SK-N-SH treated with all-trans-retinoic acid at 6 μM for 48 hours (cell line): ENCODE measurements around the gene COL11A1.

ENCODE experiments used
- ATAC-seq: fragments of 200-7000 bp; cut with Tn5 transposase; 3 replicates; pipeline ENCODE4 v1.9.1; 2020; ENCODE audit warnings: mild to moderate bottlenecking, moderate library complexity
- BACH2 ChIP-seq: fragments of 250-450 bp; sonication (Bioruptor Pico); IDR thresholded peaks from 2 replicates; pipeline ENCODE4 v1.9.0; 2021; ENCODE audit warnings: mild to moderate bottlenecking, borderline replicate concordance
- CSDC2 ChIP-seq: fragments of 250-450 bp; sonication (Bioruptor Pico); IDR thresholded peaks from 2 replicates; pipeline ENCODE4 v1.5.0; 2020; ENCODE audit warnings: mild to moderate bottlenecking, moderate library complexity
- CSRNP3 ChIP-seq: fragments of 250-450 bp; sonication (Bioruptor Pico); IDR thresholded peaks from 2 replicates; pipeline ENCODE4 v1.5.1; 2021; ENCODE audit warnings: mild to moderate bottlenecking, moderate library complexity
- ESRRG ChIP-seq: fragments of 250-450 bp; sonication (Bioruptor Pico); IDR thresholded peaks from 2 replicates; pipeline ENCODE4 v1.6.1; 2021; ENCODE audit warnings: mild to moderate bottlenecking
- PPARA ChIP-seq: fragments of 250-450 bp; sonication (Bioruptor Pico); IDR thresholded peaks from 2 replicates; pipeline ENCODE4 v1.5.0; 2020; ENCODE audit warnings: mild to moderate bottlenecking, borderline replicate concordance
- RARB ChIP-seq: fragments of 250-450 bp; sonication (Bioruptor Pico); IDR thresholded peaks from 2 replicates; pipeline ENCODE4 v1.8.0; 2021; ENCODE audit warnings: mild to moderate bottlenecking, moderate library complexity
- SNAI2 ChIP-seq: fragments of 250-450 bp; sonication (Bioruptor Pico); IDR thresholded peaks from 2 replicates; pipeline ENCODE4 v1.5.0; 2020; ENCODE audit warnings: mild to moderate bottlenecking, moderate library complexity
- TCF4 ChIP-seq: fragments of 250-450 bp; sonication (Bioruptor Pico); IDR thresholded peaks from 2 replicates; pipeline ENCODE4 v1.8.0; 2021; ENCODE audit warnings: mild to moderate bottlenecking, moderate library complexity, borderline replicate concordance
- TOX ChIP-seq: fragments of 250-450 bp; sonication (Bioruptor Pico); IDR thresholded peaks from 2 replicates; pipeline ENCODE4 v1.8.0; 2021; ENCODE audit warnings: mild to moderate bottlenecking, moderate library complexity, borderline replicate concordance
- TSHZ2 ChIP-seq: fragments of 250-450 bp; sonication (Bioruptor Pico); IDR thresholded peaks from 2 replicates; pipeline ENCODE4 v1.5.0; 2020; ENCODE audit warnings: mild to moderate bottlenecking, moderate library complexity
- ZC3H10 ChIP-seq: fragments of 250-450 bp; sonication (Bioruptor Pico); IDR thresholded peaks from 2 replicates; pipeline ENCODE4 v1.5.1; 2021; ENCODE audit warnings: mild to moderate bottlenecking, moderate library complexity
- ZFP3 ChIP-seq: fragments of 250-450 bp; sonication (Bioruptor Pico); IDR thresholded peaks from 2 replicates; pipeline ENCODE4 v1.5.0; 2020; ENCODE audit warnings: mild to moderate bottlenecking, moderate library complexity
- ZFP30 ChIP-seq: fragments of 450-650 bp; formaldehyde crosslinking; IDR thresholded peaks from 2 replicates; pipeline ENCODE4 v1.5.0; 2022; ENCODE audit warnings: mild to moderate bottlenecking, moderate library complexity
- ZNF565 ChIP-seq: fragments of 450-650 bp; formaldehyde crosslinking; conservative IDR thresholded peaks from 2 replicates; pipeline ENCODE4 v1.5.0; 2020; ENCODE audit warnings: low read depth, mild to moderate bottlenecking, moderate library complexity
- ZNF70 ChIP-seq: fragments of 450-650 bp; formaldehyde crosslinking; IDR thresholded peaks from 2 replicates; pipeline ENCODE4 v1.5.0; 2020; ENCODE audit warnings: mild to moderate bottlenecking, moderate library complexity
- ZNF8 ChIP-seq: fragments of 450-650 bp; formaldehyde crosslinking; IDR thresholded peaks from 2 replicates; pipeline ENCODE4 v1.5.0; 2020; ENCODE audit warnings: mild to moderate bottlenecking, moderate library complexity
- TF ChIP-seq, protein P1 (sequence below): fragments of 250-450 bp; sonication (Bioruptor Pico); IDR thresholded peaks from 2 replicates; pipeline ENCODE4 v1.8.0; 2021; ENCODE audit warnings: low read depth, mild to moderate bottlenecking, moderate library complexity, borderline replicate concordance
- TF ChIP-seq, protein P2 (sequence below): fragments of 250-450 bp; sonication (Bioruptor Pico); IDR thresholded peaks from 2 replicates; pipeline ENCODE4 v1.5.1; 2020; ENCODE audit warnings: low read depth, mild to moderate bottlenecking, moderate library complexity
- TF ChIP-seq, protein P3 (sequence below): fragments of 250-450 bp; sonication (Bioruptor Pico); IDR thresholded peaks from 2 replicates; pipeline ENCODE4 v1.8.0; 2020; ENCODE audit warnings: mild to moderate bottlenecking, moderate library complexity, borderline replicate concordance

The COL11A1 gene

DNA sequence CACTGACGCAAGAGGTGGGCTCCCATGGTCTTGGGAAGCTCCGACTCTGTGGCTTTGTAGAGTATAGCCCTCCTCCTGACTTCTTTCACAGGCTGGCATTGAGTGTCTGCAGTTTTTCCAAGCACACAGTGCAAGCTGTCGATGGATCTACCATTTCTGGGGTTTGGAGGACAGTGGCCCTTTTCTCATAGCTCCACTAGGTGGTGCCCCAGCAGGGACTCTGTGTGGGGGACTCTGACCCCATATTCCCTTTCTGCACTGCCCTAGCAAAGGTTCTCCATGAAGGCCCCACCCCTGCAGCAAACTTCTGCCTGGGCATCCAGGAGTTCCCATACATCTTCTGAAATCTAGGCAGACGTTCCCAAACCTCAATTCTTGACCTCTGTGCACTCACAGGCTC is 236.2 kb downstream of the COL11A1 start (continued):
- TF ChIP-seq CSRNP3 (CRISPR knock-in tag), result no peak
- TF ChIP-seq ZFP30, result no peak
- no peak for TF ChIP-seq TSHZ2 (CRISPR knock-in tag)
- TF ChIP-seq ESRRG, result no peak
- TF ChIP-seq ZFP3 (CRISPR knock-in tag), result no peak
- no peak for TF ChIP-seq SNAI2 (CRISPR knock-in tag)
- TF ChIP-seq, all 23 proteins: peak for 0

DNA sequence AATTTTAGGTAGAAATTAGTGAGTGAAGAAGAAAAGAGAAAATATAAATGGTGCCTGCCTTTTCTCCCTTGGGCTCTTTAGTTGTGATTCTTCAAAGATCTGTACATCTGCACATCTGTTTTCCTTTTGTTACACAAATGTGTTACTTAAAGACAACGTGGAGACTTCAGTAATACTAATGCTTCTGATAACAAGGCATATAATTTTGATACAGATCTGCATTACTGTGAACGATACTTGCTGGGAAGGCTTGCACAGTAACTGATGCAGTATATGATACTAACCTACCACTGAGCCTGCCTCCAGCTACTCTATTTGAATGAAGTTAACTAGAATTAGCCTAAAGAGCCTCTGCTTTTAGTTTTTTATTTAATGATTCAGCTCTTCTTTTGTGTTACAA is 244.6 kb downstream of the COL11A1 start:
- TF ChIP-seq ZNF70 (CRISPR knock-in tag) (no peak), TCF4 (CRISPR knock-in tag) (no peak), TOX (CRISPR knock-in tag) (no peak)
- no peak for ATAC-seq

GRCh38 chr1:102861247-102861646 is 247.1 kb downstream of the COL11A1 start:
- no peak for ATAC-seq
- TF ChIP-seq TOX (CRISPR knock-in tag), result no peak
- no peak for TF ChIP-seq CSDC2 (CRISPR knock-in tag)
- TF ChIP-seq ZNF70 (CRISPR knock-in tag), result no peak
- TF ChIP-seq ZNF8 (CRISPR knock-in tag), result no peak
- no peak for TF ChIP-seq TSHZ2 (CRISPR knock-in tag)
- TF ChIP-seq, protein P1, sequence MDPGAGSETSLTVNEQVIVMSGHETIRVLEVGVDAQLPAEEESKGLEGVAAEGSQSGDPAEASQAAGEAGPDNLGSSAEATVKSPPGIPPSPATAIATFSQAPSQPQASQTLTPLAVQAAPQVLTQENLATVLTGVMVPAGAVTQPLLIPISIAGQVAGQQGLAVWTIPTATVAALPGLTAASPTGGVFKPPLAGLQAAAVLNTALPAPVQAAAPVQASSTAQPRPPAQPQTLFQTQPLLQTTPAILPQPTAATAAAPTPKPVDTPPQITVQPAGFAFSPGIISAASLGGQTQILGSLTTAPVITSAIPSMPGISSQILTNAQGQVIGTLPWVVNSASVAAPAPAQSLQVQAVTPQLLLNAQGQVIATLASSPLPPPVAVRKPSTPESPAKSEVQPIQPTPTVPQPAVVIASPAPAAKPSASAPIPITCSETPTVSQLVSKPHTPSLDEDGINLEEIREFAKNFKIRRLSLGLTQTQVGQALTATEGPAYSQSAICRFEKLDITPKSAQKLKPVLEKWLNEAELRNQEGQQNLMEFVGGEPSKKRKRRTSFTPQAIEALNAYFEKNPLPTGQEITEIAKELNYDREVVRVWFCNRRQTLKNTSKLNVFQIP (CRISPR knock-in tag), result no peak
- no peak for TF ChIP-seq RARB (CRISPR knock-in tag)
- TF ChIP-seq, protein P2, sequence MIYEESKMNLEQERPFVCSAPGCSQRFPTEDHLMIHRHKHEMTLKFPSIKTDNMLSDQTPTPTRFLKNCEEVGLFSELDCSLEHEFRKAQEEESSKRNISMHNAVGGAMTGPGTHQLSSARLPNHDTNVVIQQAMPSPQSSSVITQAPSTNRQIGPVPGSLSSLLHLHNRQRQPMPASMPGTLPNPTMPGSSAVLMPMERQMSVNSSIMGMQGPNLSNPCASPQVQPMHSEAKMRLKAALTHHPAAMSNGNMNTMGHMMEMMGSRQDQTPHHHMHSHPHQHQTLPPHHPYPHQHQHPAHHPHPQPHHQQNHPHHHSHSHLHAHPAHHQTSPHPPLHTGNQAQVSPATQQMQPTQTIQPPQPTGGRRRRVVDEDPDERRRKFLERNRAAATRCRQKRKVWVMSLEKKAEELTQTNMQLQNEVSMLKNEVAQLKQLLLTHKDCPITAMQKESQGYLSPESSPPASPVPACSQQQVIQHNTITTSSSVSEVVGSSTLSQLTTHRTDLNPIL (CRISPR knock-in tag), result no peak
- TF ChIP-seq PPARA, result no peak
- no peak for TF ChIP-seq ZC3H10 (CRISPR knock-in tag)
- no peak for TF ChIP-seq BACH2

- ATAC-seq, result peak; percentile 75
- TF ChIP-seq, protein P2 (CRISPR knock-in tag), result no peak
- TF ChIP-seq, protein P3, sequence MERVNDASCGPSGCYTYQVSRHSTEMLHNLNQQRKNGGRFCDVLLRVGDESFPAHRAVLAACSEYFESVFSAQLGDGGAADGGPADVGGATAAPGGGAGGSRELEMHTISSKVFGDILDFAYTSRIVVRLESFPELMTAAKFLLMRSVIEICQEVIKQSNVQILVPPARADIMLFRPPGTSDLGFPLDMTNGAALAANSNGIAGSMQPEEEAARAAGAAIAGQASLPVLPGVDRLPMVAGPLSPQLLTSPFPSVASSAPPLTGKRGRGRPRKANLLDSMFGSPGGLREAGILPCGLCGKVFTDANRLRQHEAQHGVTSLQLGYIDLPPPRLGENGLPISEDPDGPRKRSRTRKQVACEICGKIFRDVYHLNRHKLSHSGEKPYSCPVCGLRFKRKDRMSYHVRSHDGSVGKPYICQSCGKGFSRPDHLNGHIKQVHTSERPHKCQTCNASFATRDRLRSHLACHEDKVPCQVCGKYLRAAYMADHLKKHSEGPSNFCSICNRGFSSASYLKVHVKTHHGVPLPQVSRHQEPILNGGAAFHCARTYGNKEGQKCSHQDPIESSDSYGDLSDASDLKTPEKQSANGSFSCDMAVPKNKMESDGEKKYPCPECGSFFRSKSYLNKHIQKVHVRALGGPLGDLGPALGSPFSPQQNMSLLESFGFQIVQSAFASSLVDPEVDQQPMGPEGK, result no peak
- TF ChIP-seq, protein P1 (CRISPR knock-in tag), result no peak
- no peak for TF ChIP-seq ZC3H10 (CRISPR knock-in tag)
- no peak for TF ChIP-seq ZNF565
- TF ChIP-seq CSRNP3 (CRISPR knock-in tag), result no peak
- TF ChIP-seq ESRRG, result no peak
- TF ChIP-seq CSDC2 (CRISPR knock-in tag), result no peak
- TF ChIP-seq ZFP30, result no peak
Measured at GRCh38 chr1:102858695-102859094, 249.6 kb downstream of the COL11A1 start.
